H9 (cell line): ENCODE data around the gene ILDR1. TPM values are rescaled to one million over a fixed set of nuclear protein-coding genes. Genes with fewer than 3 reads are reported as not detected.

ENCODE experiments used
- DNase-seq: peaks from one replicate; pipeline ENCODE4 v3.0.0-alpha.2; 2017
- H2AFZ ChIP-seq: one replicate; pipeline ENCODE4 v1.6.1; 2013; ENCODE audit warnings: mild to moderate bottlenecking, low read length, control low read depth, moderate library complexity
- H2AK5ac ChIP-seq: 2 replicates; pipeline ENCODE4 v1.6.1; 2013; ENCODE audit warnings: low read length, control low read depth, mixed read lengths; ENCODE audit not compliant: insufficient read length
- H2BK120ac ChIP-seq: one replicate; pipeline ENCODE4 v1.6.1; 2013; ENCODE audit warnings: low read depth, mild to moderate bottlenecking, low read length, control low read depth, inconsistent platforms; ENCODE audit not compliant: poor library complexity, severe bottlenecking
- H2BK12ac ChIP-seq: 2 replicates; pipeline ENCODE4 v1.6.1; 2013; ENCODE audit warnings: low read length, control low read depth, mixed read lengths, low read depth; ENCODE audit not compliant: insufficient read length
- H2BK15ac ChIP-seq: 2 replicates; pipeline ENCODE4 v1.6.1; 2013; ENCODE audit warnings: low read depth, low read length, control low read depth
- H2BK20ac ChIP-seq: one replicate; pipeline ENCODE4 v1.6.1; 2013; ENCODE audit warnings: low read depth, mild to moderate bottlenecking, low read length, control low read depth, inconsistent platforms; ENCODE audit not compliant: poor library complexity, severe bottlenecking
- H2BK5ac ChIP-seq: 2 replicates; pipeline ENCODE4 v1.6.1; 2013; ENCODE audit warnings: low read length, control low read depth, mixed read lengths; ENCODE audit not compliant: insufficient read length
- H3K14ac ChIP-seq: 2 replicates; pipeline ENCODE4 v1.6.1; 2013; ENCODE audit warnings: low read length, control low read depth; ENCODE audit not compliant: insufficient read depth
- H3K18ac ChIP-seq: 2 replicates; pipeline ENCODE4 v1.6.1; 2013; ENCODE audit warnings: low read depth, mild to moderate bottlenecking, mixed read lengths, low read length, control low read depth; ENCODE audit not compliant: insufficient read length
- H3K23ac ChIP-seq: 2 replicates; pipeline ENCODE4 v1.6.1; 2013; ENCODE audit warnings: low read length, control low read depth, mixed read lengths, low read depth; ENCODE audit not compliant: insufficient read length
- H3K23me2 ChIP-seq: 2 replicates; pipeline ENCODE4 v1.6.1; 2013; ENCODE audit warnings: low read depth, mild to moderate bottlenecking, mixed read lengths, low read length, control low read depth; ENCODE audit not compliant: insufficient read length, poor library complexity, severe bottlenecking
- H3K27ac ChIP-seq: 2 replicates; pipeline ENCODE4 v1.5.1; 2013; ENCODE audit warnings: low read length, control low read depth, mixed read lengths, low read depth; ENCODE audit not compliant: insufficient read length
- H3K27me3 ChIP-seq: 2 replicates; pipeline ENCODE4 v1.6.1; 2013; ENCODE audit warnings: low read length, control low read depth, inconsistent platforms; ENCODE audit not compliant: insufficient read depth
- H3K4ac ChIP-seq: 2 replicates; pipeline ENCODE4 v1.6.1; 2013; ENCODE audit warnings: low read depth, mild to moderate bottlenecking, control low read depth, inconsistent platforms, low read length, moderate library complexity
- H3K4me1 ChIP-seq: 2 replicates; pipeline ENCODE4 v1.6.1; 2013; ENCODE audit warnings: low read length, control low read depth, inconsistent platforms; ENCODE audit not compliant: insufficient read depth
- H3K4me2 ChIP-seq: 2 replicates; pipeline ENCODE4 v1.6.1; 2013; ENCODE audit warnings: low read length, control low read depth, mixed read lengths; ENCODE audit not compliant: insufficient read length, insufficient read depth
- H3K56ac ChIP-seq: 2 replicates; pipeline ENCODE4 v1.6.1; 2013; ENCODE audit warnings: low read depth, mild to moderate bottlenecking, mixed read lengths, low read length, control low read depth; ENCODE audit not compliant: insufficient read length
- H3K79me1 ChIP-seq: 2 replicates; pipeline ENCODE4 v1.6.1; 2013; ENCODE audit warnings: low read depth, mild to moderate bottlenecking, moderate library complexity, low read length, control low read depth, inconsistent platforms; ENCODE audit not compliant: insufficient read depth, poor library complexity, severe bottlenecking
- H3K79me2 ChIP-seq: 2 replicates; pipeline ENCODE4 v1.6.1; 2013; ENCODE audit warnings: low read length, control low read depth, inconsistent platforms; ENCODE audit not compliant: insufficient read depth
- H3K9ac ChIP-seq: 2 replicates; pipeline ENCODE4 v1.6.1; 2013; ENCODE audit warnings: low read length, control low read depth, mixed read lengths; ENCODE audit not compliant: insufficient read length; ENCODE audit errors: extremely low read depth
- H3K9me3 ChIP-seq: one replicate; pipeline ENCODE4 v1.6.1; 2013; ENCODE audit warnings: low read depth, low read length, inconsistent platforms; ENCODE audit not compliant: control insufficient read depth
- H3T11ph ChIP-seq: one replicate; pipeline ENCODE4 v1.6.1; 2013; ENCODE audit warnings: mild to moderate bottlenecking, low read length, control low read depth, inconsistent platforms
- H4K20me1 ChIP-seq: one replicate; pipeline ENCODE4 v1.6.1; 2013; ENCODE audit not compliant: control insufficient read depth, insufficient read length, insufficient read depth
- H4K5ac ChIP-seq: 2 replicates; pipeline ENCODE4 v1.6.1; 2013; ENCODE audit warnings: low read depth, mild to moderate bottlenecking, mixed read lengths, low read length, control low read depth; ENCODE audit not compliant: insufficient read length
- H4K8ac ChIP-seq: replicated peaks from 2 replicates; pipeline ENCODE4 v1.6.1; 2013; ENCODE audit warnings: low read length, control low read depth, mixed read lengths, low read depth; ENCODE audit not compliant: insufficient read length
- H4K91ac ChIP-seq: 2 replicates; pipeline ENCODE4 v1.6.1; 2013; ENCODE audit warnings: low read depth, mild to moderate bottlenecking, moderate library complexity, mixed read lengths, low read length, control low read depth; ENCODE audit not compliant: insufficient read length
- H3K27ac Mint-ChIP-seq, 3 experiments: 2 replicates in 2 of 3; 3 replicates in 1 of 3; pipeline ENCODE4 v1.8.0; 2020 to 2021; ENCODE audit warnings: mixed read lengths in 3 of 3, mild to moderate bottlenecking in 1 of 3, moderate library complexity in 1 of 3
- H3K27me3 Mint-ChIP-seq: 2 replicates; pipeline ENCODE4 v1.8.0; 2021; ENCODE audit warnings: low read depth, mild to moderate bottlenecking, moderate library complexity, mixed read lengths
- H3K36me3 Mint-ChIP-seq, 3 experiments: 2 replicates in 2 of 3; 3 replicates in 1 of 3; pipeline ENCODE4 v1.8.0; 2020 to 2021; ENCODE audit warnings: low read depth in 3 of 3, mixed read lengths in 3 of 3; ENCODE audit not compliant: insufficient read depth in 1 of 3
- H3K4me1 Mint-ChIP-seq, 2 experiments: 2 replicates each; pipeline ENCODE4 v1.8.0; 2020; ENCODE audit warnings: mixed read lengths in 2 of 2
- H3K4me3 Mint-ChIP-seq, 2 experiments: 2 replicates in 1 of 2; 3 replicates in 1 of 2; pipeline ENCODE4 v1.8.0; 2020 to 2021; ENCODE audit warnings: mild to moderate bottlenecking in 2 of 2, mixed read lengths in 2 of 2, moderate library complexity in 1 of 2
- H3K9me3 Mint-ChIP-seq, 2 experiments: 2 replicates in 1 of 2; 3 replicates in 1 of 2; pipeline ENCODE4 v1.8.0; 2020; ENCODE audit warnings: mild to moderate bottlenecking in 2 of 2, mixed read lengths in 2 of 2, moderate library complexity in 1 of 2
- CTCF ChIP-seq: fragments of 200-600 bp; sonication (generic); conservative IDR thresholded peaks from 3 replicates; pipeline ENCODE4 v1.8.0; 2021; ENCODE audit warnings: antibody characterized with exemption, mild to moderate bottlenecking
- total RNA-seq: library from RNA; stranded (reverse); gene quantifications from 2 replicates; pipeline ENCODE4 v1.2.1, GENCODE V29; 2021

The ILDR1 gene
- total RNA-seq, 1 experiment from 2014 or later: 0.68 TPM

- no peak overlapping the region for H2BK120ac ChIP-seq
- H3K4me1 ChIP-seq: no peaks in the 10 kb centered on the region
- H3K4me1 Mint-ChIP-seq: no peaks in the 10 kb centered on the region
- H3K23ac ChIP-seq: no peak overlapping the region
- no peak overlapping the region for H3K56ac ChIP-seq
- peaks cover 5% of the 10 kb centered on the region for H3K9me3 ChIP-seq
- H3K14ac ChIP-seq: no peak overlapping the region
- no peak overlapping the region for H3K4me2 ChIP-seq
- no peak overlapping the region for H3K4ac ChIP-seq
- no peak overlapping the region for H3T11ph ChIP-seq
- H2BK5ac ChIP-seq: no peak overlapping the region
- H3K23me2 ChIP-seq: no peaks in the 10 kb centered on the region
- H2AK5ac ChIP-seq: no peak overlapping the region
- H3K4me3 Mint-ChIP-seq: no peak overlapping the region
- DNase-seq: no peak
- H4K5ac ChIP-seq: no peak overlapping the region
- H3K79me1 ChIP-seq: no peaks in the 10 kb centered on the region
- no peaks in the 10 kb centered on the region for H3K27me3 ChIP-seq
- H2BK15ac ChIP-seq: no peak overlapping the region
- H4K20me1 ChIP-seq: no peaks in the 10 kb centered on the region
- no peak overlapping the region for H3K9ac ChIP-seq
- peaks cover 13 to 28% (median 13%) of the 10 kb centered on the region in 3 experiments for H3K36me3 Mint-ChIP-seq
- H3K27me3 Mint-ChIP-seq: no peaks in the 10 kb centered on the region
- no peak overlapping the region for H4K91ac ChIP-seq
- peaks cover 22 to 24% of the 10 kb centered on the region in 2 experiments for H3K9me3 Mint-ChIP-seq
- no peak overlapping the region for H2BK20ac ChIP-seq
- TF ChIP-seq CTCF: no peak
- H4K8ac ChIP-seq: no peak overlapping the region
- H3K27ac ChIP-seq: no peak overlapping the region
- H3K27ac Mint-ChIP-seq: no peak overlapping the region
- no peak overlapping the region for H3K18ac ChIP-seq
- H2BK12ac ChIP-seq: no peak overlapping the region
- no peak overlapping the region for H2AFZ ChIP-seq
- no peaks in the 10 kb centered on the region for H3K79me2 ChIP-seq
Observed at GRCh38 chr3:121979734-121980449, 42.2 kb downstream of the ILDR1 start.
